Erythroblast (primary cell): ENCODE measurements around the gene CPAMD8.

Source experiments
- DNase-seq, 2 experiments: peaks; one replicate each; lab custom pipeline; 2025; lab: John Stamatoyannopoulos, UW
- GATA1 ChIP-seq: IDR thresholded peaks from 2 replicates; pipeline ENCODE4 v1.6.1; 2011; ENCODE audit warnings: low read depth, mild to moderate bottlenecking, control low read depth, low read length, moderate library complexity
- POLR2A ChIP-seq: IDR thresholded peaks from 2 replicates; pipeline ENCODE4 v1.6.1; 2011; ENCODE audit warnings: mild to moderate bottlenecking, low read length

Gene CPAMD8

DNA sequence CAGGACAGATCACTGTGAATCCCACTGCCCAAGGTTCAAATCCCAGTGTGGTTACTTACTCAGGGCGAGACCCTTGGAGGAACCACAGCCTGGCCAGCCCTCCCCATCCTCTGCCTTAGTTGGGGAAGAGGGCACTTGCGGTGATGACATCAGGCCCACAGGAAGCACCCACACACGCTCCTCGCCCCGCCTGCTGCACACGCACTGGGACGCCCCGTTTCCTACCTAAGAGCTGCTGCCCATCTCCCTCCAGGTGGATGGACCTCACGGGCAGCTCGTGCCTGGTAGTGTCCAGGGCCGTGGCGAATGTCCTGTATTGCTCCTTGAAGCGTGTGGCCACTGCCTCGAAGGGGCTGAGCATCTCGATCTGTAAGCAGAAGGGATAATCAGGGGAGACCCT lies 29.0 kb upstream of the CPAMD8 start:
- TF ChIP-seq GATA1, result no peak
- no peak for TF ChIP-seq POLR2A
- DNase-seq, result no peak

- DNase-seq, result no peak
- TF ChIP-seq GATA1 (no peak), POLR2A (no peak)
Observed at GRCh38 chr19:17054746-17055145, 28.1 kb upstream of the CPAMD8 start.

DNA sequence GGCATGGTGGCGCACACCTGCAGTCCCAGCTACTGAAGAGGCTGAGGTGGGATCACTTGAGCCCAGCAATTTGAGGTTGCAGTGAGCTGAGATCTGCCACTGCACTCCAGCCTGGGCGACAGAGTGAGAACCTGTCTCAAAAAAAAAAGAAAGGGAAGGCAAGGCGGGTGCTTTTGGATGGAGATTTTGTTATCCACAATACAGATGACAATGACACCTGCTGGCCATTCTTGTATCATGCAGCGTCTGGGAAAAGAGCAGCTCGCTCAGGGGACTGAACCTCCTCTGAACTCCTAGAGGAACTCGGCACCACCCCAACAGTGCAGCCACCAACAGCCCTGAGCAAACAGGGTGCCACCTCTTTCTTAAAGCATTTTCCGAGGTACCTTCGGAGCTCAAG lies 25.8 kb upstream of the CPAMD8 start:
- DNase-seq, result peak; percentile 19 to 38

DNA sequence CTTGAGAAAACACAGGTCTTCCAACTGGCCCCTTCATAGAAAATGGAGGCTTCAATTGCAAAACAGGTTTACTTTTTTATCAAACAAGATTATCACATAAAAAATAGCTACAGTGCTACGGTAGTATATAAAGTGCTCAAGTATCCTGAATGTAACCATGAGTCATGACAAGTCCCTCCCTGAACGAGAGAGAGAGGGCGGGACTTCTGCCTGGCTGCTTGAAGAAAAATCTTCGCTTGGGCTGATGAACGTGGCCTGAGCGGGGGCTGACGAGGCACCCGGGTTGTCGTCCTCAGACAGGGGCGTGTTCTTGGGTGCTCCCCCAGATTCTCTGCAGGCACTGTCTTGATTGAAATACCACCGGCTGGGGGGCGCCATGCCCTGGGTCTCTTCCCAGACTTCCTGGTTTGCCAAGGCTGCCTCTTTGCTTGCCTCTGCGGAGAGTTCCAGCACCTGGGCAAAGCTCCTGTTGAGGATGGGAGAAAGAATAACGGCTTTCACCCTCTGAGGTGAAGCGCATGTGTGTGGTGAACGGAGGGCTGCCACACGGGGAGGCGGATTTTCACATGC lies 23.2 kb upstream of the CPAMD8 start:
- no peak for TF ChIP-seq POLR2A
- no peak for TF ChIP-seq GATA1
- no peak for DNase-seq

More for the DNA sequence above, 25.8 kb upstream of the CPAMD8 start:
- TF ChIP-seq POLR2A (no peak), GATA1 (no peak)

DNA sequence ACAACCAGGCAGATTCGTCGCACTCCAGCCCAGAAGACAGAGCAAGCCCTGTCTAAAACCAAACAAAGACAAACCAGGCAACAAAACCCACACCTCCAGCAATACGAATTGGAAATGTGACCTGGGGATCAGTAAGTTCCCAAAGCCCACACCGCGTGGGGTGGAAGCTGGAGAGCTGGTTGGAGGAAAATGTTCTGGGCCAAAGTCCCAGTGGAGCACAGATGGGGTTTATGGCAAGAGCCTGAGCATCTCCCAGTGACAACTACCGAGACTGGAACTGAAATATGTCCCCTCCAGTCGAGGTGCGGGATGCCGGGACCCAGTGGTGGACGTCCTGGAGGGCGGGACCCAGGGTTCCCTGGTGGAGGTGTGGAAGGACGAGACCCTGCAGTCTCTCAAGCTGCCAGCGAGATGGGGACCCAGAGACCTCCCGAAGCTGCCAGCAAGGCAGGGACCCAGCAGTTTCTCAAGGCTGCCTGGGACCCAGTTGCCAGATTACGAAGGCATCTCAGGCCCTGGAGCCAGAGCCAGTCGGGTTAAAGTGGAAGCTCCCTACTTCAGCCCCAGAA lies 22.4 kb upstream of the CPAMD8 start:
- no peak for TF ChIP-seq POLR2A
- DNase-seq, result no peak

GRCh38 chr19:17045907-17046502 lies 19.4 kb upstream of the CPAMD8 start:
- TF ChIP-seq GATA1 (no peak), POLR2A (no peak)
- DNase-seq, result no peak

GRCh38 chr19:17043744-17044143 lies 17.1 kb upstream of the CPAMD8 start:
- no peak for DNase-seq
- TF ChIP-seq POLR2A (no peak), GATA1 (no peak)

DNA sequence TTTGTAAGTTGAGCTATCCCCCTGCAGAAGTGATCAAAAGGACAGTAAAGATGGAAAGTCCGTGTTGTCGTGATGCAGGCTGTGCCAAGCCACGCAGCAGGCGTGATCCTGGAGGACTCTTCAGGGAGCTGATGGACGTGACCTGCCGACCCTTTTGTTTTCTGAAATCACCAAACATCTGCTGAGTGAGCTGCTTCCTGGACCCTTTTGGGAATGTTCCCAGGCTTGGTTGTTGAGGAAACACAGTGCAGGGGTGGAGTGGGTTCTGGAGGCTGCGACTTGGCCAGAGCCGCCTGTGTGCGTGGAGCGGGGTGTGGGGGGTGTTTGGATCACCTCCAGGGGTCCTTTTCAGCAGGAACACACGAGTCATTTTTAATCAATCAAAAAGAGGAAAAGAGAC lies 15.4 kb upstream of the CPAMD8 start:
- TF ChIP-seq POLR2A, result no peak
- no peak for TF ChIP-seq GATA1
- DNase-seq, result no peak

DNA sequence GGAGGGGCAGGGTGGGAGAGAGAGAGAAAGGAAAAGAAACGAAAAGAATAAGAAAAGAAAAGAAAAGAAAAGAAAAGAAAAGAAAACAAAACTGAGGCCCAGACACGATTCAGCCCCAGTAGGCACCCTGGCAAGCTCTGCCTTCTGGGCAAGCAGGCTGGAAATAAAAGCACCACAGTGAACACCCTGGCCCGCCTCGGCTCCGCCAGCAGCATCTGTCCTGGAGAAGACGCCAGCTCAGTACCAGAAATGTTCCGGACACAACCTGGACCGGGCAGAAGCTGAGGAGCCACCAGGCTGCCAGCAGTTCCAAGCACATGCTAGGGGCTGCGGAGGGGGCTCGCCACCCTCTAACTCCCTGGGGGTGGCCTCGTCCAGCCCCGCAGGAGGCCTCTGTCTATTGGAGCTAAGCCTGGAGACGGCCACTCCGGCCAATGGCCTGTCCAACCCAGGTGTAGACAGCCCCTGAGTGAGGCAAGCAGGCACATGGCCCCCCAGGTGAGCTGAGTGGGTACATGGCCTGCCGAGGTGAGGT lies 11.4 kb upstream of the CPAMD8 start:
- no peak for TF ChIP-seq POLR2A
- no peak for TF ChIP-seq GATA1
- DNase-seq, result no peak

DNA sequence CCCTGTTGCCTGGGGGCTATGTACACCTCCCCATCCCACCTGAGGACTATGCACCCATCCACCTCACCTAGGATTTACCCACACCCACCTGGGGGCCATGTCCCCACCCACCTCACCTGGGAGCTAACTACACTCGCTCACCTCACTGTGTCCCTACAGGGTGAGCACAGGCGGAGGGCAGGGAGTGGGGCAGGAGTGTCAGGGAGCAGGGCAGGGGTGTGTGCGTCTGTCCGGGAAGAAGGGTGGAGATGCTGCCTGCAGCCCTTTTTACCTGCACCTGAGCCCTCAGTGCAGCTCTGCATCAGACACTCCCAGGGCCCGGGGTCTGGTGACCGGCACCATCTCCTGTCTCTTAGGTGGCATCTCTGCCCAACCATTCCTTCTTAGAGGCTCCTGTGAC lies 10.6 kb upstream of the CPAMD8 start:
- TF ChIP-seq GATA1 (no peak), POLR2A (no peak)
- no peak for DNase-seq

DNA sequence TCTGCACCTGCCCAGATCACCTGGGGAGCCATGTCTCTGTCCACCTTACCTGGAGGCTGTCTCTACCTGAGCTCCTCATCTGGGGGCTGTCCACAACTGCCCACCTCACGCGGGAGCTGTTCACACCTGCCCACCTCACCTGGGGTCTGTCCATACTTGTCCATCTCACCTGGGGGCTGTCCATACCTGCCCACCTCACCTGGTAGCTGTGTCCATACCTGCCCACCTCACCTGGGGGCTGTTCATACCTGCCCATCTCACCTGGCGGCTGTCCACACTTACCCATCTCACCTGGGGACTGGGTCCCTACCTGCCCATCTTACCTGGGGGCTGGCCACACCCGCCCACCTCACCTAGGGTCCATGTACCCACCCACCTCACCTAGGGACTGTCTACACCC lies 10.0 kb upstream of the CPAMD8 start:
- TF ChIP-seq POLR2A (no peak), GATA1 (no peak)
- DNase-seq, result no peak

GRCh38 chr19:17035842-17036424 lies 9.3 kb upstream of the CPAMD8 start:
- TF ChIP-seq POLR2A, result no peak
- no peak for TF ChIP-seq GATA1
- DNase-seq, result peak; percentile 27 to 32

- TF ChIP-seq POLR2A (no peak), GATA1 (no peak)
- DNase-seq, result no peak
Observed at GRCh38 chr19:17031741-17032140, 5.1 kb upstream of the CPAMD8 start.

- DNase-seq, result no peak
- TF ChIP-seq POLR2A (no peak), GATA1 (no peak)
Observed at GRCh38 chr19:17027535-17027975, 945 bp upstream of the CPAMD8 start.

DNA sequence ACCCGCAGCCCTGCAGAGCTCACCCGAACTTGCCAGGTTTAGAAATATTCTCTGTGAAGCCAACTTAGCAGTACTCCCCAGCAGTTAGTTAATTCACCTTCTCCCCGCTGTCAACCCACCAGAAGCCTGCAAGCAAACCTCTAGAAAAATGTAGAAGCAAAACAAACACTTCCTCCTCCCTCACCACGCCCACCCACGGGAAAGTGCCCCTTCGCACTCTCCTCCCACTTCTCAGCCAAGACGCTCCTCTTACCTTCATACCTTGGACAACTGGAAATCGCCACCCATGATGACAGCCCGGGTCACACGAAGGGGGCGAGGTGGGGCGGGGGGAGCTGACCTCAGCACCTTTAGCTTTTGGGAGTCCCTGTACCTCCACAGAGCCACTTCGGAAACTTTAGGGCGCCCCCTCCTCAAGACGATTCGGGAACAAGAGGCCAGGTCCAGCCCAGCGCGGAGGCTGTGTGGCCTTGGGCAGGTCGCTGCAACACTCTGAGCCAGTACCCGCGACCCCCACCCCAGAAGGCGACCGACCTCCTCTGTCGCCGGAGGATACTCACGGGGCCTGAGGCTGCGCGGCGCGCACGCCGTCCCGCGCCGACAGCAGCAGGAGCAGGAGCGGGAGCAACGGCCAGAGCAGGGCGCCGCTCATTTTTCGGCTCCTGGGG lies 485 bp downstream of the CPAMD8 start:
- DNase-seq, result no peak
- no peak for TF ChIP-seq GATA1
- no peak for TF ChIP-seq POLR2A
